Activated T-helper 1 cell treated with anti-CD3 and anti-CD28 coated beads, Interleukin-12 subunit alpha, Interleukin-12 subunit beta, Interleukin-2, Interleukin-4 antibody, amounts not matched to agents 30 ng/mL and 10 ng/mL and 1 ng/mL, durations not matched to agents 14 hours and 24 hours and 36 hours (primary cell): ENCODE data around the gene AGBL2. TPM values are rescaled to one million over a fixed set of nuclear protein-coding genes. Genes with fewer than 3 reads are reported as not detected.
"Not testable (repeated sequence)": the region's sequence is repeated elsewhere in the genome, so short reads cannot be mapped to it uniquely, and the experiment has no call there.

Experiments used
- DNase-seq: peaks from one replicate; pipeline ENCODE4 v3.0.0; 2021; ENCODE audit warnings: low spot score
- H3K27ac Mint-ChIP-seq: one replicate; pipeline ENCODE4 v1.8.0; 2021; ENCODE audit warnings: mild to moderate bottlenecking, mixed read lengths
- H3K27me3 Mint-ChIP-seq: one replicate; pipeline ENCODE4 v1.8.0; 2022; ENCODE audit warnings: mild to moderate bottlenecking, moderate library complexity, mixed read lengths; ENCODE audit not compliant: insufficient read depth
- H3K36me3 Mint-ChIP-seq: one replicate; pipeline ENCODE4 v1.8.0; 2021; ENCODE audit warnings: low read depth, mixed read lengths
- H3K4me1 Mint-ChIP-seq: one replicate; pipeline ENCODE4 v1.8.0; 2021; ENCODE audit warnings: low read depth, mixed read lengths
- H3K4me3 Mint-ChIP-seq: one replicate; pipeline ENCODE4 v1.8.0; 2021; ENCODE audit warnings: mild to moderate bottlenecking, moderate library complexity, mixed read lengths
- H3K9me3 Mint-ChIP-seq: one replicate; pipeline ENCODE4 v1.8.0; 2021; ENCODE audit warnings: mixed read lengths
- intact Hi-C: fragments of 100-400 bp; cut with micrococcal nuclease; formaldehyde crosslinking; loops from one replicate; pipeline ENCODE4 v1.15.1; 2024
- total RNA-seq: library from RNA; stranded (reverse); gene quantifications from 2 replicates; pipeline ENCODE4 v1.2.3, GENCODE V29; 2022

The AGBL2 gene
- 3.2 and 5.5 TPM in 2 replicates for total RNA-seq

DNA sequence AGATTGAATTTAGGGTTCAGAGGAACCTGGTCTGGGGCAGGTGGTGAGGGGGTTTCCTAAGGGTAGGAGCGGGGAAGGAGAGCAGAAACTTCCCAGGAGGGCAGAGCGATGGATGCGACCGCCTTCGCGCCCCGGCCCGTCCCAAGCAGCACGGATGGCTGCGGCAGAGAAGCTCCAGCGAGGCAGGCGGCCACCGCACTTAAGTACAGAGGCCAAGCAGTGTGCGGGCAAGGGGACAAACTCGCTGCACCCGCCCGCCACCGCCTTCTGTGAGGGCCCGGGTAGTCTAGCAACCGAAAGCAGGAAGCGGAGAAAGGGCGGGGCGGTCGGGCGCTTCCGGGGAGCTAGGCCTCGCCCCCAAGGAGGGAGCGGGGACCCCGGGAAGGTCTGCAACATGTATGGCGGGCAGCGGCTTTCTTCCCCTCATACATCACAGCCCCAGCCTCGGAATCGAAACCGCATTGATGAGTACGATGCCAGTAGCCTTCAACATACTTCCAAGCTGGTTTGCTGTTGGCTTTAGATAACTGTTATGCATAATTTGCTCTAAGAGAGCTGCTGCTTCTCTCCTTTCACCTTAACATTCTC, at the start of gene AGBL2:
Gene AGBL2 (minus strand): TSS at position 288 of the 588 bp plus-strand sequence. CDS start 719 bp downstream, outside the sequence.
- H3K4me1 Mint-ChIP-seq: peaks cover 31% of the 10 kb centered on the region
- H3K27me3 Mint-ChIP-seq: no peaks in the 10 kb centered on the region
- H3K27ac Mint-ChIP-seq: peak within 1 kb of the TSS; percentile 96
- peak; percentile 84 for DNase-seq
- H3K4me3 Mint-ChIP-seq: peak within 1 kb of the TSS; percentile 93
- H3K36me3 Mint-ChIP-seq: peaks cover 23% of the 10 kb centered on the region
- H3K9me3 Mint-ChIP-seq: no peaks in the 10 kb centered on the region
- intact Hi-C loops: loop anchor here (1.0 to 2.0 kb wide), 6 partner anchors 52 to 289 kb away; partner anchors contain the start of genes FNBP4, KBTBD4, MTCH2 and NDUFS3

GRCh38 chr11:47759291-47759690, 44.1 kb upstream of the AGBL2 start:
- H3K27me3 Mint-ChIP-seq, H3K9me3 Mint-ChIP-seq, H3K27ac Mint-ChIP-seq, DNase-seq, H3K4me1 Mint-ChIP-seq, intact Hi-C loops, H3K4me3 Mint-ChIP-seq: not testable (repeated sequence)
- peaks cover 39% of the 10 kb centered on the region for H3K36me3 Mint-ChIP-seq

DNA sequence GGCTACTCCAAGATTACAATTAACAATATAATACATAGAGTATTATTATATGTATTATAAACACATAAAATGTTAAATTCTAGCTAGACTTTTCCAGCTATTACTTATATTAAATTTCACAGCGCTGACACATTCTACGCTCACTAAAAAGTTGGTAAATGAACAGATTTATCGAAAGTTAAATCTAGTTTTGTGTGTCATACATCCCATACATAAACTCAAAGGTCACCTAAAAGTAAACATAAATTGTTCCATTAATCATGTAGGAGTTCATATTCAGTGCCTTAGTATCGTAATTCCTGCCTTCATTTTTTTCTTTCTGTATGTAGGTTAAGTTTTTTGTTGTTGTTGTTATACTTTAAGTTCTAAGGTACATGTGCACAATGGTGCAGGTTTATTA, 41.0 kb upstream of the AGBL2 start:
- Mint-ChIP-seq H3K27ac (no peak overlapping the region), H3K27me3 (no peaks in the 10 kb centered on the region), H3K4me3 (no peak overlapping the region), H3K36me3 (peaks cover 48% of the 10 kb centered on the region), H3K9me3 (no peaks in the 10 kb centered on the region), H3K4me1 (peaks cover 6% of the 10 kb centered on the region)
- intact Hi-C loops: no loop called here
- DNase-seq: no peak

- intact Hi-C loops: no loop called here
- Mint-ChIP-seq H3K27me3 (no peaks in the 10 kb centered on the region), H3K9me3 (no peaks in the 10 kb centered on the region), H3K4me3 (no peak overlapping the region), H3K4me1 (no peaks in the 10 kb centered on the region), H3K36me3 (peaks cover 36% of the 10 kb centered on the region), H3K27ac (no peak overlapping the region)
- no peak for DNase-seq
Observed at GRCh38 chr11:47750725-47751124, 35.6 kb upstream of the AGBL2 start.

DNA sequence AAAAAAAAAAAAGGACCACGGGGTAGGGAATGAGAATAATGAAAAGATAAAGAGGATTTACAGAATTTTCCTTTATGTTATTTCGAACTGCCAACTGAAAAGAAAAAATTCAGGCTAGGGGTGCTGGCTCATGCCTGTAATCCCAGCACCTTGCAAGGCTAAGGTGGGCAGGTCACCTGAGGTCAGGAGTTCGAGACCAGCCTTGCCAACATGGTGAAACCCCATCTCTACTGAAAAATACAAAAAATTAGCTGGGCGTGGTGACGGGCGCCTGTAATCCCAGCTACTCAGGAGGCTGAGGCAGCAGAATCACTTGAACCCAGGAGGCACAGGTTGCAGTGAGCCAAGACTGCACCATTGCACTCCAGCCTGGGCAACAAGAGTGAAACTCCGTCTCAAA, 27.3 kb upstream of the AGBL2 start:
- H3K4me3 Mint-ChIP-seq, H3K9me3 Mint-ChIP-seq, intact Hi-C loops, H3K4me1 Mint-ChIP-seq, DNase-seq, H3K27ac Mint-ChIP-seq, H3K27me3 Mint-ChIP-seq: not testable (repeated sequence)
- peaks cover 49% of the 10 kb centered on the region for H3K36me3 Mint-ChIP-seq

DNA sequence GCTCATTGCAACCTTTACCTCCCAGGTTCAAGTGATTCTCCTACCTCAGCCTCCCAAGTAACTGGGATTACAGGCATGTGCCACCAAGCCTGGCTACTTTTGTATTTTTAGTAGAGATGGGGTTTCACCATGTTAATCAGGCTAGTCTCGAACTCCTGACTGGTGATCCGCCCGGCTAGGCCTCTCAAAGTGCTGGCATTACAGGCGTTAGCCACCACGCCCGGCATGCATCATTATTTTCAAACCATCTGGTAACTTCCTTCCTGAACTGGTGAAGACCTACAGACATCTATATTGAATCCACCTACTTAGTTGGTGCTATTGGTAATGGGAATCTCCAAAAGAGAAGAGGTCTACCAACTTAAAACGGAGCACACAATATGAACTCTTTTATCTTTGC, 22.6 kb upstream of the AGBL2 start:
- H3K27me3 Mint-ChIP-seq, H3K9me3 Mint-ChIP-seq, H3K4me3 Mint-ChIP-seq, DNase-seq, intact Hi-C loops, H3K4me1 Mint-ChIP-seq, H3K27ac Mint-ChIP-seq: not testable (repeated sequence)
- H3K36me3 Mint-ChIP-seq: peaks cover 40% of the 10 kb centered on the region

DNA sequence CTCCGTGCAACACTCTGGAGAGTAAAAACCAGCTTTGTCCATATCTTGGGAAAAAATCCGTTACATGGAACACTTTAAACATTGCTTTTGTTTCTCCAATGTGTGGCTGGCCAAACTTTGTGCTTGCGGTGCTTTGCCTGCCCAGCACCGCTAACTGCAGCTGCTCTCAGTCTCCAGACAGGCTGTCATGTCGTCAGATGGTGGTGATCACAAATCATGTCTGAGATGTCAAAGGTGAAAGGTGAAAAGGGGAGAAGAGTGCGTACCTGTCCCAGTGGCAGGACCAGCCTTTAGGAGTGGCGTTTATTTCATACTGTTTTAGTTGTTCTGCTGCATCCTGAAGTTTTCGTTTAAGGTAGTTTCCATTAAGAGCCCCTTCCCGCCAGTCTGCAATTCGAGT, 17.1 kb upstream of the AGBL2 start:
- Mint-ChIP-seq H3K9me3 (no peaks in the 10 kb centered on the region), H3K27me3 (no peaks in the 10 kb centered on the region), H3K4me1 (no peaks in the 10 kb centered on the region), H3K36me3 (peaks cover 55% of the 10 kb centered on the region), H3K4me3 (no peak overlapping the region), H3K27ac (no peak overlapping the region)
- DNase-seq: no peak
- intact Hi-C loops: no loop called here

- no peaks in the 10 kb centered on the region for H3K9me3 Mint-ChIP-seq
- DNase-seq: no peak
- intact Hi-C loops: no loop called here
- no peak overlapping the region for H3K27ac Mint-ChIP-seq
- peaks cover 53% of the 10 kb centered on the region for H3K36me3 Mint-ChIP-seq
- H3K4me3 Mint-ChIP-seq: no peak overlapping the region
- no peaks in the 10 kb centered on the region for H3K27me3 Mint-ChIP-seq
- H3K4me1 Mint-ChIP-seq: no peaks in the 10 kb centered on the region
Observed at GRCh38 chr11:47731475-47731874, 16.3 kb upstream of the AGBL2 start.

DNA sequence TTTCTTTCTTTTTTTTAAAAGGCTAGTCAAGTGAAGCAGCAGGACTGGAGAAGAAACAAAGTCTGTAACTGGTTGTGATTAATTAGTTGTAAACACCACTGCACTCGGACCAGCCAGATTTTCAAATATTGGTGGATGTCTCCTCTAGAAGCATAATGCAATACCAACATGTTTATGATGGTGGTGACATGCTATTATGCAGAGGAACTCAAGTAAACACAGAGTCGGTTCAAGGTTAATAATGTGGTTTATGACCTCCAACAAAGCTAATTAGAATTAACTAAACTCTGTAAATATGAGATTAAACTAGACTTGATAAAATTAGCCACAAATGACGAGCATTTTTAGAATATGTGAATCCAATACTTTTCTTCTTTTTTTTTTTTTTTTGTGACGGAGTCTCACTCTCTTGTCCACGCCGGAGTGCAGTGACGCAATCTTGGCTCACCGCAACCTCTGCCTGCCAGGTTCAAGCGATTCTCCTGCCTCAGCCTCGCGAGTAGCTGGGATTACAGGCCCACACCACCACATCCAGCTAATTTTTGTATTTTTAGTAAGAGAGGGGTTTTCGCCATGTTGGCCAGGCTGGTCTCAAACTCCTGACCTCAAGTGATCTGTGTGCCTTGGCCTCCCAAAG, 11.8 kb upstream of the AGBL2 start:
- H3K4me1 Mint-ChIP-seq: no peaks in the 10 kb centered on the region
- H3K4me3 Mint-ChIP-seq: no peak overlapping the region
- no peaks in the 10 kb centered on the region for H3K27me3 Mint-ChIP-seq
- DNase-seq: no peak
- H3K36me3 Mint-ChIP-seq: peaks cover 57% of the 10 kb centered on the region
- no peak overlapping the region for H3K27ac Mint-ChIP-seq
- H3K9me3 Mint-ChIP-seq: no peaks in the 10 kb centered on the region
- intact Hi-C loops: no loop called here

DNA sequence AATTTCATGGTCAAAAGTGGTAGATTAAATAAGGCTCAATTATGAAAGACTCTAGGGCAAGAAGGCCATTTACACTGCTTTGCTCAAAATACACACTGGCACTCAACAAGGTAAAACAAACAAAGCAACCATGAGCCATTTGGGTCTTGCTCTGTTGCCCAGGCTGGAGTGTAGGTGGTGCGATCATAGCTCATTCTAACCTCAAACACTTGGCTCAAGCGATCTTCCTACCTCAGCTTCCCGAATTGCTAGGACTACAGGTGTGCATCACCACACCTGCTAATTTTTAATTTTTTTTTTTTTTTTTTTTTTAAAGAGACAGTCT, 10.9 kb upstream of the AGBL2 start:
- intact Hi-C loops: no loop called here
- Mint-ChIP-seq H3K27me3 (no peaks in the 10 kb centered on the region), H3K36me3 (peaks cover 53% of the 10 kb centered on the region)

GRCh38 chr11:47725442-47726117, 10.4 kb upstream of the AGBL2 start:
- intact Hi-C loops: no loop called here
- H3K36me3 Mint-ChIP-seq: peaks cover 50% of the 10 kb centered on the region
- H3K27ac Mint-ChIP-seq: no peak overlapping the region
- H3K4me1 Mint-ChIP-seq: no peaks in the 10 kb centered on the region
- DNase-seq: no peak
- H3K9me3 Mint-ChIP-seq: no peaks in the 10 kb centered on the region
- H3K27me3 Mint-ChIP-seq: no peaks in the 10 kb centered on the region
- H3K4me3 Mint-ChIP-seq: no peak overlapping the region

More for the DNA sequence above, 10.9 kb upstream of the AGBL2 start:
- DNase-seq: no peak
- Mint-ChIP-seq H3K4me1 (no peaks in the 10 kb centered on the region), H3K4me3 (no peak overlapping the region), H3K27ac (no peak overlapping the region), H3K9me3 (no peaks in the 10 kb centered on the region)

- Mint-ChIP-seq H3K4me3 (no peak overlapping the region), H3K27ac (no peak overlapping the region), H3K9me3 (no peaks in the 10 kb centered on the region), H3K27me3 (no peaks in the 10 kb centered on the region), H3K36me3 (peaks cover 45% of the 10 kb centered on the region), H3K4me1 (no peaks in the 10 kb centered on the region)
- no peak for DNase-seq
- intact Hi-C loops: no loop called here
Observed at GRCh38 chr11:47724041-47724729, 9.0 kb upstream of the AGBL2 start.

DNA sequence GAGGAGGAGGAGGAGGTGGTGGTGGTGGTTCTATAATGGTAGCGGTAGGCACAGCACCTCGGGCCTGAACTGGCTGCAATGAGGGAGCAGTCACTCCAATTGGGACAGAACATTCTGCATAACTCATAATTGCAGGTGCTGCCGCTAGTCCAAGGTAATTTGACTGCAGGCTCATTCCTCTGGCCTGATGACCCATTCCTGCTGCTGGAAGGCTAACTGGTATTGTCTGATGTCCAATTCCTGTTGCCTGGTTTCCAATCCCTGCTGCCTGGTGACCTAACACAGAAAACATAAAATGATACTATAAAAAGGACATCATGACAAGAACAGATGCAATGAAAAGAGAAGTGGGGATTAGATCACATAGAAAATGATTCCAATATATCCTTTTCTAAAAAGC, 7.9 kb upstream of the AGBL2 start:
- Mint-ChIP-seq H3K27ac (no peak overlapping the region), H3K27me3 (no peaks in the 10 kb centered on the region), H3K4me3 (no peak overlapping the region), H3K9me3 (no peaks in the 10 kb centered on the region), H3K36me3 (peaks cover 39% of the 10 kb centered on the region), H3K4me1 (no peaks in the 10 kb centered on the region)
- DNase-seq: no peak
- intact Hi-C loops: no loop called here
